Neural crest cell (in vitro differentiated cells): Measurements from ENCODE around the gene SH3RF2. TPM values are rescaled to one million over a fixed set of nuclear protein-coding genes. Genes with fewer than 3 reads are reported as not detected.
"Not testable (repeated sequence)": the region's sequence is repeated elsewhere in the genome, so short reads cannot be mapped to it uniquely, and the experiment has no call there.

Experiments
- DNase-seq: peaks from one replicate; pipeline ENCODE4 v3.0.0; 2021; ENCODE audit warnings: low read depth, mixed read lengths, low spot score
- H3K27ac Mint-ChIP-seq: one replicate; pipeline ENCODE4 v1.8.0; 2021; ENCODE audit warnings: mild to moderate bottlenecking, mixed read lengths; ENCODE audit not compliant: unreplicated experiment
- H3K27me3 Mint-ChIP-seq: 2 replicates; pipeline ENCODE4 v1.8.0; 2021; ENCODE audit warnings: low read depth, mild to moderate bottlenecking, mixed read lengths
- H3K36me3 Mint-ChIP-seq: 2 replicates; pipeline ENCODE4 v1.8.0; 2021; ENCODE audit warnings: low read depth, mild to moderate bottlenecking, mixed read lengths
- H3K4me1 Mint-ChIP-seq: 2 replicates; pipeline ENCODE4 v1.8.0; 2021; ENCODE audit warnings: mixed read lengths
- H3K4me3 Mint-ChIP-seq: one replicate; pipeline ENCODE4 v1.8.0; 2021; ENCODE audit warnings: mild to moderate bottlenecking, mixed read lengths
- H3K9me3 Mint-ChIP-seq: 2 replicates; pipeline ENCODE4 v1.8.0; 2021; ENCODE audit warnings: mixed read lengths
- total RNA-seq: library from RNA; stranded (reverse); gene quantifications from 2 replicates; pipeline ENCODE4 v1.2.1, GENCODE V29; 2021
- TF ChIP-seq, protein P1 (sequence below): fragments of 200-600 bp; sonication (generic); conservative IDR thresholded peaks from 2 replicates; pipeline ENCODE4 v1.5.0; 2021; ENCODE audit warnings: antibody characterized with exemption, mild to moderate bottlenecking

Gene SH3RF2
- total RNA-seq, 1 donor from 2014 or later, result 0.72 TPM

DNA sequence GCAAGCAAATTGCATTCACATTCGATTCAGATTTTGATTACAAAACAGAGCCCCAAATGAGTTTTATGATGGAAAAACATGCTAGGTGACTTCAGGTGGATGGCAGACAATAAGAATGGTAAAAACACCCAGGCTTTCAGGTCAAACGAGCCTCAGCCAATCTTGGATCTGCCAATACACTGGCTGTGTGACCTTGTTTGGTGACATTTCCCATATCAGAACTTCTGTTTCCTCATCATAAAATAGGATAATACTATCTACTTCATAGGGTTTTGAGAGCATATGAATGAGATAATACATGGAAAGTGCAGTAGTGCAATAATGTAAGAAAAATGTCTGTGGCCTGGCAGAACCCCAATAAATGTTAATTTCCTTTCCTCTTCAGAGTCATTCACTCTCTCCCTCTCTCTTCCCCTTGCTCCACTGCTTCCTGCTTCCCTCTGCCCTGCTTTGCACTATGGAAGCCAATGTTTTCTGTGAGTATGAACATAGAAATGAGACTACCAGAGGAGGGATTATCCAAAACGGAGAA, 54.7 kb downstream of the SH3RF2 start:
- no peaks in the 10 kb centered on the region for H3K4me1 Mint-ChIP-seq
- TF ChIP-seq, protein P1, sequence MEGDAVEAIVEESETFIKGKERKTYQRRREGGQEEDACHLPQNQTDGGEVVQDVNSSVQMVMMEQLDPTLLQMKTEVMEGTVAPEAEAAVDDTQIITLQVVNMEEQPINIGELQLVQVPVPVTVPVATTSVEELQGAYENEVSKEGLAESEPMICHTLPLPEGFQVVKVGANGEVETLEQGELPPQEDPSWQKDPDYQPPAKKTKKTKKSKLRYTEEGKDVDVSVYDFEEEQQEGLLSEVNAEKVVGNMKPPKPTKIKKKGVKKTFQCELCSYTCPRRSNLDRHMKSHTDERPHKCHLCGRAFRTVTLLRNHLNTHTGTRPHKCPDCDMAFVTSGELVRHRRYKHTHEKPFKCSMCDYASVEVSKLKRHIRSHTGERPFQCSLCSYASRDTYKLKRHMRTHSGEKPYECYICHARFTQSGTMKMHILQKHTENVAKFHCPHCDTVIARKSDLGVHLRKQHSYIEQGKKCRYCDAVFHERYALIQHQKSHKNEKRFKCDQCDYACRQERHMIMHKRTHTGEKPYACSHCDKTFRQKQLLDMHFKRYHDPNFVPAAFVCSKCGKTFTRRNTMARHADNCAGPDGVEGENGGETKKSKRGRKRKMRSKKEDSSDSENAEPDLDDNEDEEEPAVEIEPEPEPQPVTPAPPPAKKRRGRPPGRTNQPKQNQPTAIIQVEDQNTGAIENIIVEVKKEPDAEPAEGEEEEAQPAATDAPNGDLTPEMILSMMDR, result no peak
- H3K36me3 Mint-ChIP-seq, result peaks cover 9% of the 10 kb centered on the region
- DNase-seq, result no peak
- no peak overlapping the region for H3K27ac Mint-ChIP-seq
- peaks cover 9% of the 10 kb centered on the region for H3K9me3 Mint-ChIP-seq
- no peak overlapping the region for H3K4me3 Mint-ChIP-seq
- H3K27me3 Mint-ChIP-seq, result peaks cover 2% of the 10 kb centered on the region

DNA sequence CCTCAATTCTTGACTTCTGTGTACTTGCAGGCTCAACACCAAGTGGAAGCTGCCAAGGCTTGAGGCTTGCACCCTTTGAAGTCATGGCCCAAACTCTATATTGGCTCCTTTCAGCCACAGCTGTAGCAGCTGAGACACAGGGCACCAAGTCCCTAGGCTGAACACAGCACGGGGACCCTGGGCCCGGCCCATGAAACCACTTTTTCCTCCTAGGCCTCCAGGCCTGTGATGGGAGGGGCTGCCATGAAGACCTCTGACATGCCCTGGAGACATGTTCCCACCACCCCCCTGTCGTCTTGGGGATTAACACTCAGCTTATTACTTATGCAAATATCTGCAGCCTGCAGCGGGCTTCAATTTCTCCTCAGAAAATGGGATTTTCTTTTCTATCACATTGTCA, 57.2 kb downstream of the SH3RF2 start:
- not testable (repeated sequence) for DNase-seq, H3K9me3 Mint-ChIP-seq, H3K4me3 Mint-ChIP-seq, H3K27me3 Mint-ChIP-seq, H3K4me1 Mint-ChIP-seq, H3K27ac Mint-ChIP-seq, H3K36me3 Mint-ChIP-seq

DNA sequence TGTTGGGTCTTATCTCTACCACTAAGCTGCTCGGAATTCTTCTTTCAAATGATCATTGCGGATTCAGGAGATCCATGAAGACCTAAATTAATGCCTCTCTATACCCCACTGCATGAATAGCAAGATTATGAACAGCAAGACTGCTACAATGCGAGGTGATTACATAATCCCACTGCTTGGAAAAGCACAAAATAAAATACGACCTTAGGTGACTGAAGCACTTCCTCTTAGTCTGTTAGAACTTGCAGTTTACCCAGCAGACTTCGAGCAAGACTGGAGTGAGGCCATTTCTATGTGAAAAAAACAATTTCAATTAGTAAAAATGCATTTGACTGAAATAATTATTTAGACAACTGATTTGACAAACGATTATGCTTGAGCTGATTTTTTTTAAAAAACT, 59.8 kb downstream of the SH3RF2 start:
- DNase-seq, result no peak
- H3K9me3 Mint-ChIP-seq, result peaks cover 9% of the 10 kb centered on the region
- no peaks in the 10 kb centered on the region for H3K27me3 Mint-ChIP-seq
- no peaks in the 10 kb centered on the region for H3K4me1 Mint-ChIP-seq
- peaks cover 9% of the 10 kb centered on the region for H3K36me3 Mint-ChIP-seq
- H3K4me3 Mint-ChIP-seq, result no peak overlapping the region
- TF ChIP-seq, protein P1, result no peak
- no peak overlapping the region for H3K27ac Mint-ChIP-seq

DNA sequence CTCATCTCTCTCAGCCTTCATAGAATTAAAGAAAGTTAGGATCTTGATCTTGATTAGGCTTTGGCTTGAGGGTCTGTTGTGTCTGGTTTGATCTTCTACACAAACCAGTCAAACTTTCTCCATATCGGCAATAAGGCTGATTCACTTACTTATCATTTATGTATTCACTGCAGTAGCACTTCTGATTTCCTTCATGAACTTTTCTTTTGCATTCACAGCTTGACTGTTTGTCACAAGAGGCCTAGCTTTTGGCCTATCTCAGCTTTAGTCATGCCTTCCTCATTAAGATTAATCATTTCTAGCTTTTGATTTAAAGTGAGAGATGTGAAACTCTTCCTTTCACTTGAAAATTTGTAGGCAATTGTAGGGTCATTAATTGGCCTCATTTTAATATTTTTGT, 62.8 kb downstream of the SH3RF2 start:
- no peaks in the 10 kb centered on the region for H3K4me1 Mint-ChIP-seq
- no peak overlapping the region for H3K4me3 Mint-ChIP-seq
- peaks cover 2% of the 10 kb centered on the region for H3K9me3 Mint-ChIP-seq
- TF ChIP-seq, protein P1, result no peak
- no peaks in the 10 kb centered on the region for H3K27me3 Mint-ChIP-seq
- H3K27ac Mint-ChIP-seq, result no peak overlapping the region
- peaks cover under 1% of the 10 kb centered on the region for H3K36me3 Mint-ChIP-seq
- DNase-seq, result no peak

DNA sequence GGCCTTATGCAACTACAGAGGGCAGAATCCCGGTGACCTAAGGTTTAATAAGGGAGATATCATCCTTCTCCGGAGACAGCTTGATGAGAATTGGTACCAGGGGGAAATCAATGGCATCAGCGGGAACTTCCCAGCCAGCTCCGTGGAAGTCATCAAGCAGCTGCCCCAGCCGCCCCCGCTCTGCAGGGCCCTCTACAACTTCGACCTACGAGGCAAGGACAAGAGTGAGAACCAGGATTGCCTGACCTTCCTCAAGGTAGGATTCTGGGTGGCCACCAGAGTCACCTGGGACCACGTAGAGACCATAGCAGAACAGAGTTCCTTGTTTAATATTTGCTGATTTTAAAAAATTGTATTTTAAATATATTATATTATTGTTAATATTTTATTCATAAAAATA, 63.7 kb downstream of the SH3RF2 start:
- no peaks in the 10 kb centered on the region for H3K36me3 Mint-ChIP-seq
- H3K4me3 Mint-ChIP-seq, result no peak overlapping the region
- no peaks in the 10 kb centered on the region for H3K27me3 Mint-ChIP-seq
- TF ChIP-seq, protein P1, result no peak
- no peak for DNase-seq
- H3K27ac Mint-ChIP-seq, result no peak overlapping the region
- H3K4me1 Mint-ChIP-seq, result no peaks in the 10 kb centered on the region
- H3K9me3 Mint-ChIP-seq, result no peaks in the 10 kb centered on the region

GRCh38 chr5:146001544-146002190, 65.3 kb downstream of the SH3RF2 start:
- Mint-ChIP-seq H3K9me3 (peaks cover 3% of the 10 kb centered on the region), H3K36me3 (no peaks in the 10 kb centered on the region), H3K27me3 (no peaks in the 10 kb centered on the region), H3K4me1 (no peaks in the 10 kb centered on the region), H3K4me3 (no peak overlapping the region), H3K27ac (no peak overlapping the region)
- DNase-seq, result no peak
- TF ChIP-seq, protein P1, result no peak
